ES-I3 (cell line): ENCODE measurements around the gene TNFRSF9.
"Not testable (repeated sequence)": the region's sequence is repeated elsewhere in the genome, so short reads cannot be mapped to it uniquely, and the experiment has no call there.

Experiments used
- H3K36me3 ChIP-seq: 2 replicates; pipeline ENCODE4 v1.6.1; 2013; ENCODE audit warnings: mild to moderate bottlenecking, low read length, control low read depth, moderate library complexity; ENCODE audit not compliant: insufficient read depth
- H3K4me1 ChIP-seq: 2 replicates; pipeline ENCODE4 v1.6.1; 2013; ENCODE audit warnings: mild to moderate bottlenecking, control low read depth, low read length; ENCODE audit not compliant: insufficient read depth
- H3K9ac ChIP-seq: 2 replicates; pipeline ENCODE4 v1.6.1; 2013; ENCODE audit warnings: low read depth, mild to moderate bottlenecking, low read length, moderate library complexity
- H3K9me3 ChIP-seq: 2 replicates; pipeline ENCODE4 v1.6.1; 2013; ENCODE audit warnings: mild to moderate bottlenecking, low read length, moderate library complexity; ENCODE audit not compliant: control insufficient read depth, insufficient read depth

The TNFRSF9 gene

GRCh38 chr1:7919880-7920279 is 20.8 kb downstream of the TNFRSF9 start:
- H3K4me1 ChIP-seq, result peaks cover 7% of the 10 kb centered on the region; the same call in 1 of the 2 replicates
- H3K9ac ChIP-seq, result no peak overlapping the region
- no peaks in the 10 kb centered on the region for H3K9me3 ChIP-seq
- H3K36me3 ChIP-seq, result no peaks in the 10 kb centered on the region

DNA sequence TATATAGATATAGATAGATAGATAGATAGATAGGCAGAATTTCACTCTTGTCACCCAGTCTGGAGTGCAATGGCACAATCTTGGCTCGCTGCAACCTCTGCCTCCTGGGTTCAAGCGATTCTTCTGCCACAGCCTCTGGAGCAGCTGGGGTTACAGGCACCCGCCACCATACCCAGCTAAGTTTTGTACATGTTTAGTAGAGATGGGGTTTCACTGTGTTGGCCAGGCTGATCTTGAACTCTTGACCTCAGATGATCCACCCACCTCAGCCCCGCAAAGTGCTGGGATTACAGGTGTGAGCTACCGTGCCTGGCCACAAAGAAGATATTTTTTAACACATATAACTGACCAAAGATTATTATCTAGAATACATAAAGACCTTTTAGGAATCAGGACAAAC is 22.7 kb downstream of the TNFRSF9 start:
- not testable (repeated sequence) for H3K36me3 ChIP-seq, H3K9ac ChIP-seq, H3K9me3 ChIP-seq, H3K4me1 ChIP-seq

GRCh38 chr1:7916501-7916830 is 24.2 kb downstream of the TNFRSF9 start:
- no peaks in the 10 kb centered on the region for H3K36me3 ChIP-seq
- peaks cover 7% of the 10 kb centered on the region; the same call in 1 of the 2 replicates for H3K4me1 ChIP-seq
- H3K9ac ChIP-seq, result no peak overlapping the region
- H3K9me3 ChIP-seq, result no peaks in the 10 kb centered on the region

DNA sequence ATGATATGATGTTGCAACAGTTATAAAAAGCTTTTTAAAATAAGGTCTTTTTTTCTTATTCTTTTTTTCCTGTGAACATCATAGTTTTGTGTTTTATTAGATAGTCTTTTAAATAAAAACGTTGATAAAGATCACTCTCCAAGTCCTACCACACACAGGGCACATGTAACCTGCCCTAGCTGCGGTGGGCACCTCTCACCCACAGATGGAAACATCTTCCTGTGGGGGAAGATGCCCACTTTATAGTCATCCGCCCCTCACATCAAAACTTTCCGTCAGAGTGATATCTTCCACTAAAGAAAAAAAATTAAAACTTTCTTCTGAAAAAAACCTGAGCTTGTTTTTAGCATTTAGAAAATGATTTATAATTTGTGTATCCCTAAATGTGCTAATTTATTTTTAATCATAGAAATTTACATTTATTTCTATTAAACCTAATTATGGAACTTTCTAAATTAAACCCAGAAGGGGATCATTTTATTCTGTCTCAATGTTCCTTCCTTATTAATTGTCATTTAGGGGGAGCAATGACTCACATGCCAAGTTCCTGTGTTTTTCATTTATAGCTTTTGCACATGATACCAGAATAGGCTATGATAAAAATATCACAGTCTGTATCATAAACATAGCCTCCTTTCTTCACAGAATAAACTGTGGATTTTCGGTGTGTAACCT is 24.7 kb downstream of the TNFRSF9 start:
- no peak overlapping the region for H3K9ac ChIP-seq
- H3K9me3 ChIP-seq, result no peaks in the 10 kb centered on the region
- no peaks in the 10 kb centered on the region for H3K36me3 ChIP-seq
- H3K4me1 ChIP-seq, result peaks cover 8% of the 10 kb centered on the region; the same call in 1 of the 2 replicates

GRCh38 chr1:7912743-7913557 is 27.7 kb downstream of the TNFRSF9 start:
- Histone ChIP-seq H3K36me3 (no peaks in the 10 kb centered on the region), H3K9me3 (no peaks in the 10 kb centered on the region), H3K9ac (peak overlapping the region; percentile 29; the same call in 1 of the 2 replicates), H3K4me1 (0 out of 2 replicates have a peak, but pooled peaks cover 3% of the 10 kb centered on the region)

DNA sequence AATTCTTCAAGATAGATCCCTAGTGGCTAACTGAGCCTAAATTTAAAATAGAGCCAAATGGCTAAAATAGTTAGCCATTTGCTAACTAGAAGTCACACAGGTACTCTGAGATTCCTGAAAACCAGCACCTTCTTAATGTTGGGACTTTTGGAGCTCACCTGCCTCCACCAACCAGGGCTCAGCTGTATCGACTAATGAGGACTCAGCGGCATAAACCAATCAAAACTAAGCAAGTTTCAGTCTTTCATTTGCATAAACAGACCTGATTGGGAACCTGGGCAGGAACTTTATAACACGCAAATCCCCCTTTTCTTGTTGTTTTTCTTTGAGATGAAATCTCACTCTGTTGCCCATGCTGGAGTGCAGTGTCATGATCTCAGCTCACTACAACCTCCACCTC is 28.5 kb downstream of the TNFRSF9 start:
- H3K9ac ChIP-seq, result no peak overlapping the region
- no peaks in the 10 kb centered on the region for H3K36me3 ChIP-seq
- 0 out of 2 replicates have a peak, but pooled peaks cover 3% of the 10 kb centered on the region for H3K4me1 ChIP-seq
- no peaks in the 10 kb centered on the region for H3K9me3 ChIP-seq

- Histone ChIP-seq H3K9me3 (no peaks in the 10 kb centered on the region; the same call in 1 of the 2 replicates), H3K36me3 (no peaks in the 10 kb centered on the region), H3K9ac (no peak overlapping the region), H3K4me1 (0 out of 2 replicates have a peak, but pooled peaks cover 3% of the 10 kb centered on the region)
These were observed 35.4 kb downstream of the TNFRSF9 start for GRCh38 chr1:7905262-7905661.

DNA sequence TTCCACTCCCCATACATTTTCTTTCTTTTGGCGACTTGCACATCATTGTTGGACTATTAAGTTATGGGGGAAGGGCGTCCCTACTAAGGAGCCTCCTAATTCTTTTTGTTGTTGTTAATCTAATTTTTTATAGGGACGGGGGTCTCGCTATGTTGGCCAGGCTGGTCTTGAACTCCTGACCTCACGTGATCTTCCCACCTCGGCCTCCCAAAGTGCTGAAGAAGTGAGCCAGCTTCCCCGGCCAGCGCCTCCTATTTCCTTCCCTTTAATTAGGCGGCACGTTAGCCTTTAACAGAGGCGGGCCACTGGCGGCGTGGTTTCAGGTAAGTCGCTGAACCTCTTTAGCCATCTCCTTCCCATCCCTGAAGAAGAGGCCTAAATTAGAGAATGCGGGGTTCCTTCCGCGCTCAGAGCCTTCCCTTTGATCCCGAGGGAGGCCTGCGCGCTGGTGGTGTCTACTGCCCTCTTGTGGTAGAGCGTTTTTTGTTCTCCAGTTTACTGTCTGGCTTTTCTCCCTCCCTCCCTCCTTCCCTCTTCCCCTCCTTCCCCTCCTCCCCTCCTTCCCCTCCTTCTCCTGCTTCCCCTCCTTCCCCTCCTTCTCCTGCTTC is 38.1 kb downstream of the TNFRSF9 start:
- Histone ChIP-seq H3K4me1 (0 out of 2 replicates have a peak, but pooled peaks cover 3% of the 10 kb centered on the region), H3K36me3 (no peaks in the 10 kb centered on the region), H3K9me3 (no peaks in the 10 kb centered on the region; the same call in 1 of the 2 replicates), H3K9ac (no peak overlapping the region)

DNA sequence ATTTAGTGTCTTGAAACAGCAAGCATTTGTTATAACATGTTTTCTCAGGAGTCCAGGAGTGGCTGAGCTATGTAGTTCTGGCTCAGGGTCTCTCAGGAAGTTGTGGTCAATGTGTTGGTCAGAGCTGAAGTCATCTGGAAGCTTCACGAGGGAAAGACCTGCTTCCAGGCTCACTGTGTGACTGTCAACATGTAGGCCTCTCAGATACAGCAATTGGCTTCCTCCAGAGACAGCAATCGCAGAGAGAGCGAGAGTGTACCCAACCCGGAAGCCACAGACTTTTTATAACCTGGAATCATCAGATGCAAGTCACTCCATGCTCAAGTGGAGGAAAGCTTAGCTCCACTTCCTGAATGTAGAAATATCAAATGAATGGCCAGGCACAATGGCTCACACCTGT is 40.9 kb downstream of the TNFRSF9 start:
- Histone ChIP-seq H3K9ac (no peak overlapping the region), H3K9me3 (no peaks in the 10 kb centered on the region; the same call in 1 of the 2 replicates), H3K36me3 (no peaks in the 10 kb centered on the region), H3K4me1 (0 out of 2 replicates have a peak, but pooled peaks cover 3% of the 10 kb centered on the region)

GRCh38 chr1:7898962-7899361 is 41.7 kb downstream of the TNFRSF9 start:
- Histone ChIP-seq H3K4me1 (0 out of 2 replicates have a peak, but pooled peaks cover 3% of the 10 kb centered on the region), H3K9ac (no peak overlapping the region), H3K9me3 (no peaks in the 10 kb centered on the region; the same call in 1 of the 2 replicates), H3K36me3 (no peaks in the 10 kb centered on the region)

DNA sequence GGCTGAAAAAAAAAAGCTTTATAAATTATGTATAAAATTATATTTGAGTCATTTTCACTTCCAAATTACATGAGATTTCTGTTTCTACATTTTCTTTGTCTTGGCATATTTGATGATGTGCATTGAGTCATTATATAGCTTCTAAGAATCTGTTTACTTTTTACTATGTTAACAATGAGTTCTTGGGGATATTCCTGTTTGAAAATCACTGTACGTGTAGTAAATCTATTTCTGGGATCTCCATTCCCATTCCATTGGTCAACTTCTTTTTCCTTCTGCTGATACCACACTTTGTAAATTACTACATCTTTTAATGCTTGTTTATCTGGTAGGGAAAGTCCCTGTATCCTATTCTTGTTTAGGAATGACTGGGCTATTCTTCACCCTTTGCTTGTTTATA is 43.6 kb downstream of the TNFRSF9 start:
- Histone ChIP-seq H3K36me3 (no peaks in the 10 kb centered on the region), H3K9ac (no peak overlapping the region), H3K4me1 (no peaks in the 10 kb centered on the region), H3K9me3 (no peaks in the 10 kb centered on the region; the same call in 1 of the 2 replicates)

DNA sequence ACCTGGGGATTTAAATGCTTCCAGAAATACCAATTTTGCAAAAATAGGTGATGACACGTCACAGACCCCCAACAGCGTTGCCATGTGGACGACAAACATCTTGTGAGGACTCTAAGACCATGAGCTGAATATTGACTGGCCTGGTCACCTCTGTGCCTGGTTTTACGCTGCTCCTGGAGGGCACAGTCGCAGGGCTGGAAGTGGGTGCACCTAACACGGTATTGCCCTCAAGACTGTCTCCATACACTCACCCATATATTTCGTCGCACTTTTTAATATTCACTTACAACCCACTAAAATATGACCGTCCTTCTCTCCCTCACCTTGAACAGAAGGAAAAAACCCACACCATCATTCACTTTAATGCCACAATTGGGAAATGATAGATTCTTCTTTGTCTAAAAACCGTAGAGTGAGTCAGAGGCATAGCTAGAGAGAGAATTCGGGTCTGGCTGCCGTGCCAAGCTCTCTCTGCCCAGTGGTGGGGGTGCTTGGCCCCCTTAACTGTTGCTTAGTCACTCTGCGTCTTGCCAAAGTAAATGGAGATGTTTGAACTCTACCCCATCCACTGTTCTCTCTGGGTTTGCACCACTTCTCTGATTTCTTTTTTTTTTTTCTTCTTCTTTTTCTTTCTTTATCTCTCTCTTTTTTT is 47.0 kb downstream of the TNFRSF9 start:
- no peaks in the 10 kb centered on the region for H3K9me3 ChIP-seq
- H3K36me3 ChIP-seq, result no peaks in the 10 kb centered on the region
- 0 out of 2 replicates have a peak, but pooled peaks cover 1% of the 10 kb centered on the region for H3K4me1 ChIP-seq
- no peak overlapping the region for H3K9ac ChIP-seq

GRCh38 chr1:7891804-7892203 is 48.8 kb downstream of the TNFRSF9 start:
- H3K4me1 ChIP-seq, result 0 out of 2 replicates have a peak, but pooled peaks cover 4% of the 10 kb centered on the region
- no peak overlapping the region for H3K9ac ChIP-seq
- no peaks in the 10 kb centered on the region for H3K36me3 ChIP-seq
- H3K9me3 ChIP-seq, result no peaks in the 10 kb centered on the region

- no peak overlapping the region for H3K9ac ChIP-seq
- H3K4me1 ChIP-seq, result 0 out of 2 replicates have a peak, but pooled peaks cover 4% of the 10 kb centered on the region
- no peaks in the 10 kb centered on the region for H3K36me3 ChIP-seq
- H3K9me3 ChIP-seq, result no peaks in the 10 kb centered on the region
These were observed 49.8 kb downstream of the TNFRSF9 start for GRCh38 chr1:7890853-7891252.
